Ramos (cell line): ENCODE data around the gene RPA1.
"Not testable (repeated sequence)": the region's sequence is repeated elsewhere in the genome, so short reads cannot be mapped to it uniquely, and the experiment has no call there.

ENCODE experiments used
- in situ Hi-C: fragments of 300-500 bp; cut with MboI; formaldehyde crosslinking; loops from one replicate; pipeline ENCODE4 v1.14.3; 2022; ENCODE audit warnings: low sequenced_read_pairs; ENCODE audit not compliant: unreplicated experiment

The RPA1 gene

DNA sequence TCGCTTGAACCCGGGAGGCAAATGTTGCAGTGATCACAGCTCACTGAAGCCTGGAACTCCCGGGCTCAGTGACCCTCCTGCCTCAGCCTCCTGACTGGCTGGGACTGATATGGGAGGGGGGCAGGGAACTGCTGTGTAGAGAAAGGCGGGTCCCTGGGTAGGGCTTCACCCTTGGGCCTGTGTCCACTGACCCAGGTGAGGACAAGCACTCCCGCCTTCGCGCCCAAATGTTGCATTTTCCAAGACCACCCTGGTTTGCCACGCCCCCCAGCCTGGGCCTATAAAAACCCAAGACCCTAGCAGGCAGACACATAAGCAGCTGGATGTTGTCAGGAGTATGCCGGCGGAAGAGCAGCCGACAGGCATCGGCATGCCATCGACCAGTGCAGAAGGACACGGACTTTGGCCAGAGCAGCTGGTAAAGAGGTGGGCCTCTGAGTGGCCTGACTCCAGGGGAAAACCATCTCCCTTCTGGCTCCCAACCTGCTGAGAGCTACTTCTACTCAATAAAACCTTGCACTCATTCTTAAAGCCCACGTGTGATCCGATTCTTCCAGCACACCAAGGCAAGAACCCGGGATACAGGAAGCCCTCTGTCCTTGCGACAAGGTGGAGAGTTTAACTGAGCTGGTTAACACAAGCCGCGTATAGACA, 19.2 kb upstream of the RPA1 start:
- in situ Hi-C loops = no loop called here

DNA sequence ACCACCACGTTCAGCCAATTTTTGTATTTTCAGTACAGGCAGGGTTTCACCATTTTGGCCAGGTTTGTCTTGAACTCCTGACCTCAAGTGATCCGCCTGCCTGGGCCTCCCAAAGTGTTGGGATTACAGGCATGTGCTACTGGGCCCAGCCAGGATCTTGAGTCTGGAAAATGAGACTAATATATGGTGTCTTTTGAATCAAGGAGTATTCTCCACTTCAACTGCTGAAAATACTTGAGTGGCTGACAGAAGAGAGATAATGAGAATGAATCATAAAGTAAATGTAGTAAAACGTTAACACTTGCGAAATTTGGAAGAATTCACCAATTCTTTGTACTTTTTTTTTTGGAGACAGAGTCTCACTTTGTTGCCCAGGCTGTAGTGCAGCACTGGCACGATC, 16.7 kb upstream of the RPA1 start:
- in situ Hi-C loops = no loop called here

DNA sequence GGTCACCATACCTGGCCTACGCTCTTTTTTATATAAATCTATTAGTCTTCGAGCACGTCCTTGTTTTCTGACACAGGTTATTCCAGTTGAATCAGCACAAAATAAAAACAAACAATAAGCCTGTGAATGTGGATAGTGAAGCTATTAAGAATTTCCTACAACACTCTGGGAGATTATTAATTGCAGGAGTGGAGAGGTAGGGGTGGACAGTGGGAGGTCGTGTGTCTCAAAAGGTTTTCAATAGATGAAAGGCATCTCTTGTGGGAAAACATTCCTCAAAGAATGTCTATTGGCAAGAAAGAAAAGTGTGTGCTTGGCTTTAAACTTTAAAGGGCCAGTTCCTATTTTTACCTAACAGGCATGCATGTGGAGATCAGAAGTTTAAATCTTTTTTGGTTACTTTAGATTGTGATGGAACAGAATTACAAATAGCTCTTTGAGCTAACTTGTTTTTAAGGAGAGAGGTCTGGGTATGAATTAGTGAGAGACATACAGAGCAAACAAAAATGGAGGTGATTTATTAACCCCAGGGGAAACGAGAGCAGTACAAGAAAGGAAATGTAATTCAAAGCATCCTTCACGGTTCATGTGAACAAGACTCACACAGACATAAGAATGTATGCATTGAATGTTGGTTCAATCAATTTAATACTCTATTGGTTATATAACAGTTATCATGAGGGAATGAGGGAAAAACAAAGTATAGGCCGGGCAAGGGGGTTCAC, 9.1 kb upstream of the RPA1 start:
- in situ Hi-C loops = no loop called here

DNA sequence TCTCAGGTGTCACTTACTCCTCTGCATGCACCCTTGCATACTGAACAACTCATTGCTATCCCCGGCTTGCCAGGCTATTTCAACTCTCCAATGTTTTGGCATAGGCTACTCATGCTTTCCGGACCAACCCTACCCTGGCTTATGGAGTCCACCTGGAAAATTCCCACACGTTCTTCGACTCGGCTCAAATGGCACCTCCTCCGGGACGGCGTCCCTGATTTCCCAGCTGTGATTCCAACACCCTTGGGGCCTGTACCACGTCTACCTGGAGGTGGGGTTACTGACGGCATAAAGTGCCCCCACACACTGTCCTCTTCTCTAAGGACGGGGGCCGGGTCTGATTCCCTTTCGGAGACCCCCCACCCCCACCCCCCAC, 601 bp upstream of the RPA1 start:
- in situ Hi-C loops = no loop called here

DNA sequence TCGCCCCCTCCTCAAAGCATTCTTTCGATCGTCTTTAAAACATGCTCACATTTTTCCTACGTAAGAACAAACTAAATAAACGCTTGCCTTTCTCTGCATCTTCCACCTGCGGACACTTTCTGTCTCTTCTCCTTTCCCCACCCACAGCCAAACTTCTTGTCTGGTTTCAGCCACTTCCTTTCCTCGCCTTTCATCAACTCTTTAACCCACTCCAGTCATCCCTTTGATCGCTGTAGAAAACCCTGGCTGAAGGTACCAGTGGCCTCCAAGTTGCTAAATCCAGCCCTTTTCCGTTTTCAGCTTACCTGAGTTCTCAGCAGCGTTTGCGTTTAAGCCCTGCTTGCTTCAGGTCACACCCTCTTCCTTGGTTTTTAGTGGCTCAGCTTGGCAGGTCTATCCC, 483 bp downstream of the RPA1 start:
- in situ Hi-C loops = no loop called here

DNA sequence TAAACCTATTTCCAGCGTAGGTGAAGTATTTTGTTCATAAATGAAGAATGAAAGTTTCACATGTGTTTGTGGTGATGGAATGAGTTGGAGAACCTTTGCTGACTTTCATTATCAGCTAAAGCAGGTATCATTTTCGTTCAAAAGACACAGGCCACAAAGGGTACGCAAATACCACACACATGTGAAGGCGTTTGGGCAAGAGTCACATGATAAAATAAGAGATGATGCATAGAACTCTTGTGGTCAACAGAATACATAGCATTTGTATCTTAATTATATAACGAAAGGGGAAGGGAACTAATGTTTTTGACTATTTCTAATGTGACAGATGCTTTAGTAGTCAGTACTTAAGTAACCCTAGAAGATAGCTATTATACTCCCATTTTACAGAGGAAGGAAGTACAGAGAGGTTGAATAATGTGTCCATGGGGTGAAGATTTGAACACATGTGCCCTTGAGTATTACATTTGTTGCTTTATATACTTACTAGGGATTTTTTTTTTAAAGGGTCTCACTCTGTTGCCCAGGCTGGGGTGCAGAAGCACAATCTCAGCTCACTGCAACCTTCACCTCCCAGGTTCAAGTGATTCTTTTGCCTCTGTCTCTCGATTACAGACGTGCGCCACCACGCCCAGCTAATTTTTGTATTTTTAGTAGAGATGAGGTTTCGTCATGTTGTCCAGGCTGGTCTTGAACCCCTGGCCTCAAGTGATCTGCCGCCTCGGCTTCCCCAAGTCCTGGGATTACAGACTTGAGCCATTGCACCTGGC, 4.8 kb downstream of the RPA1 start:
- in situ Hi-C loops = no loop called here

DNA sequence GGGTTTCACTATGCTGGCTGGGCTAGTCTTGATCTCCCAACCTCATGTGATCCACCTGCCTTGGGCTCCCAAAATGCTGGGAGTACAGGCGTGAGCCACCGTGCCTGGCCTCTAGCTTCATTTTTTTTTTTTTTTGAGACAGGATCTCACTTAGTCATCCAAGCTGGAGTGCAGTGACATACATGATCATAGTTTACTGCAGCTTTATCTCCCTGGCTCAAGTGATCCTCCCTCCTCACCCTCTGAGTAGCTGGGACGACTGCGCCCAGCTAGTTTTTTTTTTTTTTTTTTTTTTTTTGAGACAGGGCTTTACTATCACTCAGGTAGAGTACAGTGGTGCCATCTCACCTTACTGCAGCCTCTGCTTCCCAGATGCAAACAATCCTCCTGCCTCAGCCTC, 9.7 kb downstream of the RPA1 start:
- in situ Hi-C loops = no loop called here

DNA sequence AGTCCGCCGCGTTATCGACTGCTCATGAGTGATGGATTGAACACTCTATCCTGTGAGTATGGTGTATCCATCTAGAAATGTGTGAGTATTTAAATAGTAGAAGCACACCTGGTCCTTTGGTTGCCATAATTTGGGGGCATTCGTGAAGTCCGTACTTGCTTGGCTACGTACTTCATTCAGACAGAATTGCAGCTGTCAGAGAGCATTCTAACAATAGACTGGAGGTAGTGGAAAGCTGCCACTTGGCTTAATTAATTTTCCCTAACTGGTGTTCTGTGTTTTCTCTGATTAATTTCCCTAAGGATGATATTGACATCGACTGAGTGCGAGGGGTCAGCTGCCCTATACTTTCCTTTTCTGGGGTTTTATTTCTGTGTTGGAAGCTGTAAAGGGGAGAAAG, 14.1 kb downstream of the RPA1 start:
- in situ Hi-C loops = no loop called here

DNA sequence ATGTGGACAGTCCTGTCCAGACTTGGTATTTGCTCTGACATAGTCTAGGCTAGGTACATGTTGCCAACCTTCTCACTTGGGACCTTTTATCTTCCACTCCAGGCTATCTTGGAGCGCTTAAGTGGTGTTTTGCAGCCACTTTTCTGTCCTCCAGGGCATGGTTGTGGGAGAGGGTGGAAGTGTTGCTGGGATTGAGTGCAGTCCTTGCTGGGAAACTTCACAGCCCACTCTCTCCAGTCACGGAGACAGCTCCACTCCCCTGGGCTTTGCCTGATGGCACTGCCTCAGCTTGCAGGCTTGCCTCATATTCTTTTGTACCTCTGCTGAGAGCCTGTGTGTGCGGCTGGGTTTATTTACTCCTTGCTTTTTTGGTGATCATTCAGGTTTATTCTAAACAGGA, 17.4 kb downstream of the RPA1 start:
- in situ Hi-C loops = no loop called here

DNA sequence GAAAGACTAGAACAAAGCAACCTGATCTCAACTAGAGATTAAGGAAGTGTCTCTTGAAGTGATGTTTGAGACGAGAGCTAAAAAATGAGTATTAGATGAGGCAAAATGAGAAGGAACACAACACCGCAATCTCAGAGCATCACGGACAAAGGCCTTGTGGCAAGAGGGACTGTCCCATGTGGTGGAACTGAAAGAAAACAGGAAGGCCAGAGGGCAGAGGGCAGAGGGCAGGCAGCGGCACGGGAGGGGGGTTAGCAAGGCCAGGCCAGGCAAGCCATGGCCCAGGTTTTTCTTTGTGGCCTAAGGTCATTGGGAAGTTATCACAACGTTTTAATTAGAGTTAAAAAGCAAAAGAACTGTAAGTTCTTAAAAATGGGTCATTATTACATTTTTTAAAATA, 22.5 kb downstream of the RPA1 start:
- in situ Hi-C loops = no loop called here

DNA sequence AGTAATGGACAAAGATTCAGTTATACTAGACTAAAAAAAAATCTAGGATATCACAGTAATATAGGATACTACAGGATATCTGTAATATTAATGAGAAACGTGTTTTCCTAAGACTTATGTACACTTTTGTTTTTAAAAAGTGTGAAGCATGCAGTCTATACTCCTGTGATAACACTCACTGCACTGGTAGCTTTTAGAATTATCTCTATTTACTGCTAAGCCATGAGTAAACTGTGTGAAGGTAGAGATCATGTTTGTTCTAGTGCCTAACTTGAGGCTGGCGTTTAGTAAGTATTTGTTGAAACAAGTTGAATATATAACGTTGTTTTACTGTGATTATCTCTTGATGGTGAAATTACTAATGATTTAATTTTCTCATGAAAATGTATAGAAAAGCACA, 23.9 kb downstream of the RPA1 start:
- in situ Hi-C loops = no loop called here

DNA sequence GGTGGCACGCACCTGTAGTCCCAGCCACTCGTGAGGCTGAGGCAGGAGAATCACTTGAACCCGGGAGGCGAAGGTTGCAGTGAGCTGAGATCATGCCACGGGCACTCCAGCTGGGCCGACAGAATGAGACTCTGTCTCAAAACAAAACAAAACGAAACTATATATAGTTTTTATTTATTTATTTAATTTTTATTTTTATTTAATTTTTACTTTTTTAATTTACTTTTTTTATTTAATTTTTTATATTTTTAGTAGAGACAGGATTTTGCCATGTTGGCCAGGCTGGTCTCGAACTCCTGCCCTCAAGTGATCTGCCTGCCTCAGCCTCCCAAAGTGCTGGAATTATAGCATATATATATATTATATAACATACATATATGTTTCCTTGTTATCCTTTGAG, 26.7 kb downstream of the RPA1 start:
- in situ Hi-C loops = not testable (repeated sequence)

DNA sequence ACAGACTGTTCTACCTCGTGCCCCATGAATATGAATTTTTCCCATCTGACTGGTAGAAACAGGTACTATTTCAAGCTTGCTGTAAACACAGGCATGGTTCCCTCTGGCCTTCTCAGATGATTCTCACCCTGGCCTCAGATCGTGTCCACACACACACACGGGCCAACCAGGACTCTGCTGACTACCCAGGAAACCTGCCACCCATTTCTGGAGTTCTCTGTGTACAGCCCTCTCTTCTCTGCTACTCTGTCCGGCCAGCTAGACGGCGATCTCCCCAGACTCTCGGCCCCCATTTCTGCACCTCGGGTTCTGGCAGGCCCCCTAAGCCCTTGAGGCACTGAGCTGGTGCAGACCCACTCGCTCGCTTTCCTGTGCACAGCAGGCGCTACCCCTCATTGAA, 31.2 kb downstream of the RPA1 start:
- in situ Hi-C loops = no loop called here

DNA sequence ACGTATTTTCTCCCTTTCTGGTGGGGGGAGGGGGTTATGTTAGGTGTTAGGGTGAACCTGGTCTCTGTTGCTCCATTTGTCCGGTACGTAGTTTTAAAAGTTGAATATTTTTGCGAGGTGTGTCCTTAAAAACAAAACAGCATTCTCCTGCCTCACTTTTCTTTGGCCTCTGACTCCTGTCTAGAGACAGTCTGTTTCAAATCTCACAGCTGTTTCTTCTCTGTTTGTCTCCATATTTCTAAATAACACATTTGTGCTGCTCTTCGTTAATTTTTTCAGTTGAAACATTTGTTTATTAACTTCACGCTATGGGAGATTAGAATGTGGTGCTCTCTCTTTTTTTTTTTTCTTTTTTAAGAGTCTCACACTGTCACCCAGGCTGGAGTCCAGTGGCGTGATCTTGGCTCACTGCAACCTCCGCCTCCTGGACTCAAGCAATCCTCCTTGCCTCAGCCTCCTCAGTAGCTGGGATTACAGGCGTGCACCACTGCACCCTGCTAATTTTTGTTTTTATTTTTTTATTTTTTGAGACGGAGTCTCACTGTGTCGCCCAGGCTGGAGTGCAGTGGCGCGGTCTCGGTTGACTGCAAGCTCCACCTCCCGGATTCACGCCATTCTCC, 31.7 kb downstream of the RPA1 start:
- in situ Hi-C loops = no loop called here

DNA sequence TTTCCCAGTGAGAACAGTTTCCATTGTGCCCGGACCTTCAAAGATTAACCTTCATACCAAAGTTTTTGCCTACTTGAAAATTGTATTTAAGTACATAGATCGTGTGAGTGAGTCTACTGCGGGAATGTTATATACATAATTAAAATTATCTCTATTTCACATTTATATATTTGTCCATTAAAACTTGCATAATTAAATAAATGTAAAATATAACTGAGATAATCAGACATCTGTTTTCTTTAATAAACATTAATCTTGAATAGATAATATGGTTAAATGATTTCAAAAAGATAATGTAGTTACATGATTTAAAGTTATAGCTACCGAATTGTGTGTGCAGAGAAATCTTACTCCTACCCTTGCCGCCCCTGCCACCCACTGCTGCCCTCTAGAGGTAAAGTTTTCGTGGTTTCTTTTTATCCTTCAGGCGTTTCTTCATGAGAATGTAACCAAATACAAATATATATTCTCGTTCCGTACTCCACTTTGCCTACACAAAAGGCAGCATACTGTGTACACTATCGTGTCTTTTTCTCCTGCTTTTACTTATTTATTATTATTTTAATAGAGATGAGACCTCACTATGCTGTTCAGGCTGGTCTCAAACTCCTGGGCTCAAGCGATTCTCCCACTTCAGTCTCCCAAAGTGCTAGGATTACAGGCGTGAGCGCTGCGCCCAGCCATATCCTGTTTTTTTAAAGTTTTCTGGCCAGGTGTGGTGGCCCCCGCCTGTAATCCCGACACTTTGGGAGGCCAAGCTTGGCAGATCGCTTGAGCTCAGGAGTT, 35.6 kb downstream of the RPA1 start:
- in situ Hi-C loops = no loop called here

DNA sequence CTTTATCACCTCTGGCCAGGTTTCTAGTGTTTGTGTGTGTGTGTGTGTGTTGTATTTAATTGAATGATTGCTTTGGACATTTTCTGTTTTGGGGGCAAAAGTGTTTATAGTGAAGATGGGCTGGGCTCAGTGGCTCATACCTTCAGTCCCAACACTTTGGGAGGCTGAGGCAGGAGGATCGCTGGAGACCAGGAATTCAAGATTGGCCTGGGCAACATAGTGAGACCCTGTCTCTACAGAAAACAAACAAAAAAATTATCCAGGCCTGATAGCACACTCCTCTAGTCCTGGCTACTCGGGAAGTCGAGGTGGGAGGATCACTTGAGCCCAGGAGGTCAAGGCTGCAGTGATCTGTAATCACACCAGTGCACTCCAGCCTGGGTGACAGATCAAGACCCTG, 37.5 kb downstream of the RPA1 start:
- in situ Hi-C loops = no loop called here

DNA sequence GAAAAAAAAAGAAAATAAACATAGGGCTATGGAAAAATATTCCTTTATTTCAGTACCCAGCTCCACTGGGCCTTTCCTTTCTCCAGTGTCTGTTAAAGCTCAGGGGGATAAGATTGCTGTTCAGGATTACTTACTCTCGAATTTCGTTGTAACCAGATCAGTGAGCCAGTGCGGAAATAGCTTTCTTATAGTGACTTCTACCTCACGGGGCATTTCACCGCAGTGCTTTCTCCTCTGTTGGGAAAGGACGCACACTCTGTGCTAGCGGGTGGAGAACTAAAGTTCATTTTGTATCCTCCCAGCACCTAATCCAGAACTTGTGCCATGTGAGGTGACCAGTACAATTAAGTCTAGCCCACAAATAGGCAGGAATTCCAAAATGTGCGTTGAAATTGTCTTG, 38.3 kb downstream of the RPA1 start:
- in situ Hi-C loops = no loop called here

DNA sequence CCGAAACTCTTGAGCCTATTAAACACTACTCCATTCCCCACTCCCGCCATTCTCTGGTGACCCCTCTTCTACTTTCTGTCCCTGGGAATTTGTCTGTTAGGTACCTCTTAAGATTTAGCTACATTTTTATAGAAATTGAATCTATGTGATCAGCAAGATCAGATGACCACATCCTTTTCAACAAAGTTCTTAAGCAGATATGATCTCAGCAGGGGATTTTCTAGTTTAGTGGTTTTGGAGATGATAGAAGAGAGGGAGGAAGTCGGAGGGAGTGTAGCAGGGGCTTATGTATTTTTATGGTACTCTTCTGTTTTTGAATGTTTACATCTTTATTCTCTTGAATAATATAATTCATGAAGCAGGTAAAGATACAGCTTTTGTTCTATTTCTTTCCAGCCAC, 40.8 kb downstream of the RPA1 start:
- in situ Hi-C loops = no loop called here

DNA sequence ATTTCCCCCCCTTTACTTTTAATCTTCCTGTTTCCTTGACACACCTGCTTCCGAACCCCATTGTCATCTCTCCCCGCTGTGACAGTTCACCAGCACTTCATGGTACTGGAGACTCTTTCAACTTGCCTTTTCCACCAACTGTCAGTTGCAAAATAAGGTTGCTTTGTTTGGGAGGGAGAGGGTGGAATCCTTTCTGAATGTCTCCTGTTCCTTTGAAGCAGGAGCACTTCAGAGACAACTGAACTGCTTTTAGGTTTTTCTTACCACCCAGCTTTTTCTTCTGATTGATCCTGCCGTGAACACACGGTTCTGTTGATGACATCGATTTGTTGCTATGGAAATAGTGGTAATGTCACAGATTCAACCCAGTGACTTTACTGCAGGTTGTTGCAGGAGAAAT, 42.0 kb downstream of the RPA1 start:
- in situ Hi-C loops = no loop called here

DNA sequence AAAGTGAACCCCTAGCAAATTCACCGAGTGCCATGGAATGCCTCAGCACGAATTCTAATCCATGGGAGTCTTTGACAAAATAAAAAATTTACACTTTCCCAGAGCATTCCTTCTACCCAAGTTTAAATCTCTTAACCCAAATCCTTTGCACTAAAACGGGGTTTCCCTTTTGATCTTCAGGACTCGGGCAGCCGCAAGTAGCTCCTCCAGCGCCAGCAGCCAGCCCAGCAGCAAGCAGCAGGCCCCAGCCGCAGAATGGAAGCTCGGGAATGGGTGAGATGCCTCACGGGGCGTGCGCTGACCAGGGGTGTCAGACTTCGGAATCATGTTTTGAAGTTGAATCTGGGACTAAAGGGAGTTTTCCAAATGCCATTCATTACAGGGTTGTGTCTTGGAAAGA, 42.4 kb downstream of the RPA1 start:
- in situ Hi-C loops = no loop called here
